DND-41 (cell line): ENCODE measurements around the gene KCNH1.

ENCODE experiments used
- CTCF ChIP-seq: IDR thresholded peaks from 2 replicates; pipeline ENCODE4 v1.5.1; 2012; ENCODE audit warnings: borderline replicate concordance, low read length, moderate library complexity, mild to moderate bottlenecking; ENCODE audit not compliant: poor library complexity, severe bottlenecking; ENCODE audit errors: extremely low read depth
- EZH2 ChIP-seq: IDR thresholded peaks from 3 replicates; pipeline ENCODE4 v1.6.1; 2012; ENCODE audit warnings: borderline replicate concordance, low read depth, mild to moderate bottlenecking, moderate library complexity, low read length, inconsistent platforms; ENCODE audit not compliant: severe bottlenecking

GRCh38 chr1:210905944-210906453 lies 227.9 kb downstream of the KCNH1 start:
- no peak for TF ChIP-seq CTCF
- TF ChIP-seq EZH2: no peak
